ENCODE data around the gene PTGDS.

GRCh38 chr9:136957901-136958300, 19.4 kb upstream of the PTGDS start:
- TF ChIP-seq TEAD4 (IDR thresholded peaks at IDR 0.05) (no peak), USF1 (IDR thresholded peaks at IDR 0.05) (no peak), RAD21 (IDR thresholded peaks at IDR 0.05; ENCODE audit: low read depth) (no peak), FOXM1 (IDR thresholded peaks at IDR 0.05; ENCODE audit: borderline replicate concordance, low read depth) (no peak), CEBPB (IDR thresholded peaks at IDR 0.05) (no peak), EP300 (IDR thresholded peaks at IDR 0.05; ENCODE audit: borderline replicate concordance) (no peak), TAF1 (IDR thresholded peaks at IDR 0.05; ENCODE audit: low read depth) (no peak), MAX (IDR thresholded peaks at IDR 0.05) (no peak), REST (IDR thresholded peaks at IDR 0.05; ENCODE audit: low read depth) (no peak), TCF12 (IDR thresholded peaks at IDR 0.05; ENCODE audit: low read depth) (no peak), YY1 (IDR thresholded peaks at IDR 0.05; ENCODE audit: low read depth) (no peak)
